Activated CD8-positive, alpha-beta memory T cell treated with anti-CD3 and anti-CD28 coated beads for 36 hours (primary cell): Measurements from ENCODE around the gene KCND2. TPM values are rescaled to one million over a fixed set of nuclear protein-coding genes. Genes with fewer than 3 reads are reported as not detected.

Experiments
- CTCF ChIA-PET: fragments of 350-600 bp; sonication (Branson Sonifier 250); formaldehyde crosslinking; loops from one replicate; lab custom pipeline; 2021; ENCODE audit warnings: antibody characterized with exemption; lab: Charles Lee
- POLR2A ChIA-PET: fragments of 350-600 bp; sonication (Branson Sonifier 250); formaldehyde crosslinking; loops from one replicate; lab custom pipeline; 2021; ENCODE audit warnings: antibody characterized with exemption; lab: Charles Lee
- total RNA-seq, 2 experiments: library from RNA; stranded (reverse); gene quantifications; one replicate each; pipeline ENCODE4 v1.2.3, GENCODE V29; 2021

The KCND2 gene
- total RNA-seq, 2 experiments from 2014 or later, result not detected

- ChIA-PET POLR2A (no interaction called here), CTCF (no interaction called here)
Observed at GRCh38 chr7:120304674-120305073, 31.7 kb downstream of the KCND2 start.

- CTCF ChIA-PET, result no interaction called here
- POLR2A ChIA-PET, result no interaction called here
Observed at GRCh38 chr7:120307991-120308545, 35.1 kb downstream of the KCND2 start.

GRCh38 chr7:120311028-120311788 lies 38.2 kb downstream of the KCND2 start:
- ChIA-PET POLR2A (no interaction called here), CTCF (no interaction called here)

GRCh38 chr7:120320218-120320961 lies 47.4 kb downstream of the KCND2 start:
- CTCF ChIA-PET, result no interaction called here
- POLR2A ChIA-PET, result no interaction called here

- POLR2A ChIA-PET, result no interaction called here
- CTCF ChIA-PET, result no interaction called here
Observed at GRCh38 chr7:120327054-120327453, 54.1 kb downstream of the KCND2 start.

- CTCF ChIA-PET, result no interaction called here
- POLR2A ChIA-PET, result no interaction called here
Observed at GRCh38 chr7:120332433-120332832, 59.5 kb downstream of the KCND2 start.

DNA sequence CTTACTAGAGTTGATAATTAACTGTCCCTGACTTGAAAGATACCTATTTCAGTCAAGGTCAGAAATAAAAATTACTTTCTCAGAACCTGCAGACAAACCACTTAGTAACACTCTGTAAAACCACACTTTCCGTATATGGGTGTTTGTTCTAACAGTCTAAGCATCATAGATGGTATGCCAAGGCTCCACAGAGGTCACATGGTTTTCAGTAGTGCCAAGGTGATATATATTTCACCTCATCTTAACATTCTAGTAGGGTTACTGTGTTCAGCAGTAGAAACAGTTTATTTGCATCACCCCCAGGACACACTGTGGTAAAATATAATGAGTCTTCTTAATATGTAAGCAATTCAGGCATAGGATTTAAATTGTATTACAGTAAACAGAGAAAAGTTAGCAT lies 61.5 kb downstream of the KCND2 start:
- ChIA-PET POLR2A (no interaction called here), CTCF (no interaction called here)

DNA sequence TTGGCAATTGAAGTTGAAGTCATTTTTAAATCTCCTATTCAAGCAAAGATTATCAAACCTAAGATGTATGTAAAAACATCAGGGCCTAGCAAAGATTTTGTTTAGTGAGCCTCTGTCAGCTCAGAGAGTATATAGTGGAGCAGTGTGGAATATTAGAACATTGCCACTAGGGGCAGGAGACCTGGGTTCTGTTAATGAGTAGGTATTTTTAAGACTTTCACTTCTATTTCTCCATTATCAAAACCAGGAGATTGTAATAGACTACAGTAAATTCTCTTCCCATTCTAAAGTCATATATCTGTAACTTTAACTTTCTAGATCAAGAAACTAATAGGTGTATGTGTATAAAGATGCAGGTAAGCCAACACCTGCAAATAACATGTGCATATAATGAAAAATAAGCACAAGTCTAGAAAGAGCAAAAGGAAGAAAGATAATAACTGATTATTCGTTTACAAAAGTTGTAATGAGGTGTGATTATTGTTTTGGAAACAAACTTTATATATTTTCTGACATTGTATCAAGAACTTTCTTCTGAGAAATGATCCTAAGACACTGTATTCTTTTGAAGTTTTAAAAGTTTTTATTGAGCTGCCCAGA lies 64.4 kb downstream of the KCND2 start:
- POLR2A ChIA-PET, result no interaction called here

GRCh38 chr7:120344276-120344675 lies 71.3 kb downstream of the KCND2 start:
- ChIA-PET POLR2A (no interaction called here), CTCF (no interaction called here)

More for the DNA sequence above, 64.4 kb downstream of the KCND2 start:
- CTCF ChIA-PET, result no interaction called here

GRCh38 chr7:120353171-120353570 lies 80.2 kb downstream of the KCND2 start:
- ChIA-PET POLR2A (no interaction called here), CTCF (no interaction called here)

- POLR2A ChIA-PET, result no interaction called here
Observed at GRCh38 chr7:120360918-120361317, 87.9 kb downstream of the KCND2 start.

DNA sequence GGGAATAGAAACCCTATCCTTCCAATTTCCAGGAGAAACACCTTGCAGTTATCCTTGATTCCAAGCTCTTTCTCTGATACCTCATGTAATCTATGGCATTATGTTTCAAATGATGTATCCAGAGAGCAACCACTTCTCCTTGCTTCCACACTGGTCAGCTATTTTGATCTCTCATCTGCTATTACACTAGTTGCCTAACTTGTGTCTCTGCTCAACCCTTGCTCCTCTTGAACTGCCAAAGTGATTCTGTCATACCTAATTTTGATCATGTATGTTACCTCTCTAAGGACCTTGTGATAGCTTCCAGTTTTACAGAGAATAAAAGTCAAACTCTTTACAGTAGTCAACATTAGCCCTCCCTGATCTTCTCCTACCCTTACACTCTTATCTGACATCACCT lies 90.4 kb downstream of the KCND2 start:
- CTCF ChIA-PET, result no interaction called here
- POLR2A ChIA-PET, result no interaction called here

More at GRCh38 chr7:120360918-120361317, 87.9 kb downstream of the KCND2 start:
- CTCF ChIA-PET, result no interaction called here

- CTCF ChIA-PET, result no interaction called here
- POLR2A ChIA-PET, result no interaction called here
Observed at GRCh38 chr7:120370954-120371353, 98.0 kb downstream of the KCND2 start.

- CTCF ChIA-PET, result no interaction called here
- POLR2A ChIA-PET, result no interaction called here
Observed at GRCh38 chr7:120373174-120373573, 100.2 kb downstream of the KCND2 start.

DNA sequence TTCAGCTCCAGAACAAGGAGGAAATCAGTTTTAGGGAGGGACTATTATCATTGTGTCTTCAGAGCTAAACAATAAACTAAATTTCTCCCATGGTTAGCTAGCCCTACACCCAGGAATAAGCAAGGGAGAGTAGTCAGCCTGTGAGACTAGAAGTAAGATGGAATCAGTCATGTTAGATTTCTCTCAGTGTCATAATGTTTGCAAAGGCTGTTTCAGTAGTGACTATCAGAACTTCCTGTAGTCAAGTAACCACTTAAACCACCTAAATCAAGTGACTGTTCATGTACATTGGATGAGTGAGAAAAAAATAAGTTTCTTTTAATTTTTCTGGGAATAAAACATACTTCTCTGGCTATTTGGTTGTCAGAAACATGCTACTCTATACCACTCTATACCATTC lies 121.6 kb downstream of the KCND2 start:
- CTCF ChIA-PET, result no interaction called here

DNA sequence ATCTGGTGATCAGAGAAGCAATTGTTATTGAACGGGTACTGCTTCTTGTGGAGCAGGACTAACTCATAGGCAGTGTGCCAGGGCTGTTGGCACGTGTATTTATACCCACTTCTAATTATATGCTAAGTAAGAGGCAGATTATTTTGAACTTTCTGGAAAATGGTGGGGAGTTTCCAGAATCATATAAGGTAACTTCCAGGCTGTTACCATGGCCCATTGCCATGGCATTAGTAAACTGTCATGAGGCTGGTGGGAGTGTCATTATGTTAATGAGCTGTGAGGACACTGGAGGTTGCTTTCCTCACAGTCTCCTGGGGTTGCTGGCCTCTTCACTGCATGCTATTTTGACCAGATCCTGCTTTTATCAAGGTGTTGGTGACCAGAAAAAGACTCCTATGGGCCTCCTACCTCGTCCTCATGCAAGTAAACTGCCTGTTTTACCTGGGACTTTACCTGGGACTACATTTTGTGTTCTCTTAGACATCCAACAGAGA lies 122.6 kb downstream of the KCND2 start:
- CTCF ChIA-PET, result no interaction called here
- POLR2A ChIA-PET, result no interaction called here

More for the DNA sequence above, 121.6 kb downstream of the KCND2 start:
- POLR2A ChIA-PET, result no interaction called here

GRCh38 chr7:120398284-120399000 lies 125.5 kb downstream of the KCND2 start:
- POLR2A ChIA-PET, result no interaction called here
- CTCF ChIA-PET, result no interaction called here

DNA sequence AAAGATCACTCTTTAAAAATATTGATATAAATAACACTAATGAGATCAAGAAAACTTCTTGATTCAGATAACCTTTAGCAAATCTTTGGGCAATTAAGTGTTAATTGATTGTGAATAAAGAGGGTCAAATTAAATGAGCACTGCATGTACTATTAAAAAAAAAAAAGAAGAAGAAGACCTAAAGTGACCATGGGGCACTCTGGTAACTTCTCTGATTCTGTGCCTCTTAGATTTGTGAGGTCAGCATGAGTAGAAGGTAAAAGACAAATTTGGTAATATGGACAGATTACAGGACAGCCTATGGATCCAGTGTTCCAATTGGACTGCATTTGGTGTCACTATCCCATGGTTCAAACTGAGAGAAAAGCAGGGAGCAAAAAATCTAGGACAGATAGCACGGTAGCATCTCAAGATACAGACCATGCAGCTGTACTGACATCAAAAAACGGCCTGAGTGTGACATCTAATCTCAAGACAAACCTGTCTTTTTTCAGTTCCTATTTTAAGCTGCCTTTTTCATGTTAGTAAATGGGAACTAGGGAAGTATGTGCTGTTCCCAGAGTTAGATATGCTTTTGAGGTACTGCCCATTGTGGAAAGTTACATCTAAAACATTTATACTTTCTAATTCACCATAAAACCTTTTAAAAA lies 128.0 kb downstream of the KCND2 start:
- ChIA-PET CTCF (no interaction called here), POLR2A (no interaction called here)
